ENCODE data around the gene ATP6V1B1. TPM values are rescaled to one million over a fixed set of nuclear protein-coding genes. Genes with fewer than 3 reads are reported as not detected.
A peak's percentile ranks its signal among the peaks of the same experiment; 100 is the strongest.

ATP6V1B1 gene
- total RNA-seq, result 0.64 TPM in 1 of 2 replicates, not detected in the other

GRCh38 chr2:70935468-70936164 lies at the start of gene ATP6V1B1:
ATP6V1B1 (plus strand) TSS chr2:70935900; CDS start chr2:70935955, 55 bp downstream.
- peaks cover 12% of the 10 kb centered on the region for H3K27me3 ChIP-seq (ENCODE audit: control insufficient read depth, insufficient read depth, low read length)
- FAIRE-seq, result no peak
- H3K4me3 ChIP-seq (ENCODE audit: low read depth, low read length), result no peak within 1 kb of the TSS
- H3K36me3 ChIP-seq (ENCODE audit: control insufficient read depth, insufficient read depth, low read length), result no peaks in the 10 kb centered on the region
- TF ChIP-seq CTCF (IDR thresholded peaks at IDR 0.05; ENCODE audit: insufficient read depth, low read length, severe bottlenecking), result no peak
- no peak for DNase-seq (ENCODE audit: low read depth)

GRCh38 chr2:70886541-70886987 lies 49.1 kb upstream of the ATP6V1B1 start:
- peaks cover 44% of the 10 kb centered on the region for H3K27me3 ChIP-seq (ENCODE audit: control insufficient read depth, insufficient read depth, low read length)
- DNase-seq (ENCODE audit: low read depth), result no peak
- TF ChIP-seq CTCF (IDR thresholded peaks at IDR 0.05; ENCODE audit: insufficient read depth, low read length, severe bottlenecking), result no peak
- H3K36me3 ChIP-seq (ENCODE audit: control insufficient read depth, insufficient read depth, low read length), result no peaks in the 10 kb centered on the region
- FAIRE-seq, result no peak
- H3K4me3 ChIP-seq (ENCODE audit: low read depth, low read length), result no peak overlapping the region

- no peaks in the 10 kb centered on the region for H3K36me3 ChIP-seq (ENCODE audit: control insufficient read depth, insufficient read depth, low read length)
- FAIRE-seq (no peak), DNase-seq (ENCODE audit: low read depth) (no peak)
- TF ChIP-seq CTCF (IDR thresholded peaks at IDR 0.05; ENCODE audit: insufficient read depth, low read length, severe bottlenecking), result no peak
- peaks cover 49% of the 10 kb centered on the region for H3K27me3 ChIP-seq (ENCODE audit: control insufficient read depth, insufficient read depth, low read length)
- H3K4me3 ChIP-seq (ENCODE audit: low read depth, low read length), result peak overlapping the region; percentile 20
These were observed 48.5 kb upstream of the ATP6V1B1 start for GRCh38 chr2:70887208-70887549.

- TF ChIP-seq CTCF (IDR thresholded peaks at IDR 0.05; ENCODE audit: insufficient read depth, low read length, severe bottlenecking), result no peak
- H3K4me3 ChIP-seq (ENCODE audit: low read depth, low read length), result peak overlapping the region; percentile 20
- no peaks in the 10 kb centered on the region for H3K36me3 ChIP-seq (ENCODE audit: control insufficient read depth, insufficient read depth, low read length)
- FAIRE-seq (no peak), DNase-seq (ENCODE audit: low read depth) (no peak)
- peaks cover 49% of the 10 kb centered on the region for H3K27me3 ChIP-seq (ENCODE audit: control insufficient read depth, insufficient read depth, low read length)
These were observed 48.0 kb upstream of the ATP6V1B1 start for GRCh38 chr2:70887550-70888246.

- peaks cover 53% of the 10 kb centered on the region for H3K27me3 ChIP-seq (ENCODE audit: control insufficient read depth, insufficient read depth, low read length)
- DNase-seq (ENCODE audit: low read depth) (no peak), FAIRE-seq (no peak)
- no peak overlapping the region for H3K4me3 ChIP-seq (ENCODE audit: low read depth, low read length)
- TF ChIP-seq CTCF (IDR thresholded peaks at IDR 0.05; ENCODE audit: insufficient read depth, low read length, severe bottlenecking), result no peak
- no peaks in the 10 kb centered on the region for H3K36me3 ChIP-seq (ENCODE audit: control insufficient read depth, insufficient read depth, low read length)
These were observed 47.3 kb upstream of the ATP6V1B1 start for GRCh38 chr2:70888366-70888922.

All from bronchial epithelial cell (primary cell).